ENCODE data around the gene PHLPP2. TPM values are rescaled to one million over a fixed set of nuclear protein-coding genes. Genes with fewer than 3 reads are reported as not detected.

The PHLPP2 gene
- total RNA-seq, 2 experiments from 2014 or later, result 6.7 to 14.8 TPM

- Histone ChIP-seq H2AFZ (ENCODE audit: low read length) (no peak overlapping the region), H3K4me2 (ENCODE audit: low read length) (no peak overlapping the region), H3K9me2 (ENCODE audit: insufficient read depth, low read length) (no peaks in the 10 kb centered on the region), H3K9me3 (ENCODE audit: low read length) (no peaks in the 10 kb centered on the region), H3K4me1 (ENCODE audit: insufficient read depth, low read length, poor library complexity, severe bottlenecking) (peaks cover 13% of the 10 kb centered on the region), H4K20me1 (ENCODE audit: insufficient read depth, low read length) (no peaks in the 10 kb centered on the region), H3K79me2 (ENCODE audit: insufficient read depth, low read depth, low read length) (no peaks in the 10 kb centered on the region), H3K36me3 (ENCODE audit: insufficient read depth, low read length) (peaks cover 64% of the 10 kb centered on the region), H3K27ac (ENCODE audit: low read depth, low read length, poor library complexity, severe bottlenecking) (no peak overlapping the region), H3K4me3 (ENCODE audit: low read depth, low read length, poor library complexity, severe bottlenecking) (no peak overlapping the region)
- BruUV-seq (replicated peaks), result no TSS peak
- intact Hi-C loops (cut with micrococcal nuclease; ENCODE audit: unreplicated experiment), result no loop called here
- ChIA-PET POLR2A (interaction anchor here (0.6 kb wide), 2 partner anchors 141 to 919 kb away, joined by 3 to 4 read pairs; no protein-coding TSS in a partner anchor), CTCF (ENCODE audit: unreplicated experiment) (no interaction called here)
- TF ChIP-seq CTCF (conservative IDR thresholded peaks at IDR 0.05; ENCODE audit: low read length), result no peak
- no peak for TF ChIP-seq EZH2phosphoT487 (IDR thresholded peaks at IDR 0.05; ENCODE audit: borderline replicate concordance, low read depth, low read length)
- DNase-seq (ENCODE audit: low spot score), result no peak
Measured at GRCh38 chr16:71732587-71732986, 8.1 kb upstream of the PHLPP2 start.

DNA sequence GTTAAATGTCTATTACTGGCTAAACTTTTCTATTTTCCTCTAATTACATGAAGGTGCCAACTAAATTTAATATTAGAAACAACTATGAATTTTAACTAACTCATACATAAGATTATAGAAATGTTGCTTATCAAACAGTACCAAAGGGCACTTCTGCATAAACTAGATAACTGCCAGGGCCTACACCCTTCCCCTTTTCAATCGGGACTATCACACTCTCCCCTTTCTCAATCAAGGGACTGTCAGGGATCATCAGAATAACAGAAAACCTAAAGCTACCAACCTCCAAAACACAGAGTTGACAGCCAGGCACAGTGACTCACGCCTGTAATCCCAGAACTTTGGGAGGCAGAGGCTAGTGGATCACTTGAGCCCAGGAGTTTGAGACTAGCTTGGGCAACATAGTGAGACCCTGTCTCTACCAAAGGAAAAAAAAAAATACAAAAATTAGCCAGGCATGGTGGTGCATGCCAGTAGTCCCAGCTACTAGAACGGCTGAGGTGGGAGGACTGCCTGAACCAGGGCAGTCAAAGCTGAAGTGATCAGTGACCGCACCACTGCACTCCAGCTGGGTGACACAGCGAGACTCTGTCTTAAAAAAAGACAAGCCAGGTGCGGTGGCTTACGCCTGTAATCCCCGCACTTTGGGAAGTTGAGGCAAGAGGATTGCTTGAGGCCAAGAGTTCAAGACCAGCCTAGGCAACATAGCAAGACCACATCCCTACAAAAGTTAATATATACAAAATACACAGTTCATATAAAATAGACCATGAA, 3.2 kb upstream of the PHLPP2 start:
- H3K36me3 ChIP-seq (ENCODE audit: insufficient read depth, low read length), result peaks cover 29% of the 10 kb centered on the region
- ChIA-PET CTCF (ENCODE audit: unreplicated experiment) (interaction anchor here (0.6 kb wide), 1 partner anchor 42 kb away, joined by 3 read pairs; no protein-coding TSS in a partner anchor), POLR2A (interaction anchor here (0.8 to 1.1 kb wide), 3 partner anchors 8 to 17 kb away, joined by 3 to 4 read pairs (median 4); no protein-coding TSS in a partner anchor)
- peak overlapping the region; percentile 55 for H3K4me2 ChIP-seq (ENCODE audit: low read length)
- peak; percentile 74 for DNase-seq (ENCODE audit: low spot score)
- intact Hi-C loops (cut with micrococcal nuclease; ENCODE audit: unreplicated experiment), result loop anchor here (10.0 kb wide), 1 partner anchor 367 kb away; the partner anchor contains the start of genes DHX38 and TXNL4B
- no peaks in the 10 kb centered on the region for H3K79me2 ChIP-seq (ENCODE audit: insufficient read depth, low read depth, low read length)
- no TSS peak for BruUV-seq (replicated peaks)
- H2AFZ ChIP-seq (ENCODE audit: low read length), result no peak overlapping the region
- H3K4me1 ChIP-seq (ENCODE audit: insufficient read depth, low read length, poor library complexity, severe bottlenecking), result peaks cover 42% of the 10 kb centered on the region
- peak overlapping the region; percentile 72 for H3K27ac ChIP-seq (ENCODE audit: low read depth, low read length, poor library complexity, severe bottlenecking)
- TF ChIP-seq EZH2phosphoT487 (IDR thresholded peaks at IDR 0.05; ENCODE audit: borderline replicate concordance, low read depth, low read length) (no peak), CTCF (conservative IDR thresholded peaks at IDR 0.05; ENCODE audit: low read length) (no peak)
- no peaks in the 10 kb centered on the region for H4K20me1 ChIP-seq (ENCODE audit: insufficient read depth, low read length)
- H3K9me2 ChIP-seq (ENCODE audit: insufficient read depth, low read length), result no peaks in the 10 kb centered on the region
- H3K9me3 ChIP-seq (ENCODE audit: low read length), result no peaks in the 10 kb centered on the region
- H3K4me3 ChIP-seq (ENCODE audit: low read depth, low read length, poor library complexity, severe bottlenecking), result no peak overlapping the region
